Limb (tissue), 2 donors: ENCODE data around the gene ARAP1.

Source experiments
- DNase-seq, 2 donors: peaks; one replicate each; pipeline ENCODE4 v3.0.0-alpha.2; 2016; ENCODE audit errors: extremely low spot score in 2 of 2

The ARAP1 gene

DNA sequence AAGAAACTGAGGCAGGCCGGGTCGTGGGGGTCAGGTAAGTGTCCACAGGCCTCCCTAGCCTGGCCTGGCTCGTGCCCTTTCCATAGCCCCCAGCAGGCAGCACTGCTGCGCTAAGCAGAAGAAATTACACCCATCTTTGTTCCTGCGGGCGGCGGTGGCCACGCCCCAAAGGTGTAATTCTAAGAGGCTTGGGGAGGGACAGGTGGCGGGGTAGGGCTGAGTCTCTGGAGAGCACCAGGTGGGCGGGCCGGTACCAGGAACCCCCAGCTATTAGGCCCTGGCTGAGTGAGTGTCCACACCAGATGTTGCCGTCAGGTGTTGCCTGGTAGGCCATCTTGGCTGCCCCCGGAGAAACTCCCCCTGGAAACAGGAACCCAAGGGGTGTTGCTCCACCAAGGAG lies 12.3 kb upstream of the ARAP1 start:
- no peak for DNase-seq

- no peak for DNase-seq
These were observed 11.6 kb upstream of the ARAP1 start for GRCh38 chr11:72763823-72764222.

DNA sequence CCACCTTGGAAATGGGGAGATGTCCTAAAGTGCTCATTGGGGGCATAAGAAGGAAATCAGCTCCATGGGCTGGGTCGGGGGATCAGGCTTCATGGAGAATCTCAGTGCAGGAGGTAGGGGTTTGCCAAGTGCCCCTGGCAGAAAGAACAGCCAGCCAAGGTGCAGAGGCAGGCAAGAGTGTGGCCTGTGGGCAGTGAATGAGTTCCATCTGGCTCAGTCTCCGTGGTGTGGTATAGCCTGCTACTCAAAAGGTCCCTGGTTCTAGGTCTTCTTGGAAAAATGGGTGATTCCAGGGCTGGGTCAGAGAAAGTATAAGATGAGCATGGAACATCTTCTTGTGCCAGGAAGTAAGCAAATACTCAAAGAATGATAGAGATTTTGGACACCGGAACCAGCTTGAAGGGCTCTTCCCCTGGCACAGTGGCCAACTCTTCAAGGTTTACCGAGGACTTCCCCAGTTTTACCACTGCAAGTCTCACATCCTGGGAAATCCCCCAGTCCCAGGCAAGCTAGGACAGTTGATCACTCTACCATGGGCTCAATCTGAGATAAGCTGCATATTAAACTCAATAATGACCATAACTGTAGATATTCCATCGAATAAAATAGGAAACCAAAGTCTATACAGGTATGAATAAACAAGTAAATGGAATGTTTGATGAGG lies 10.6 kb upstream of the ARAP1 start:
- DNase-seq: no peak

DNA sequence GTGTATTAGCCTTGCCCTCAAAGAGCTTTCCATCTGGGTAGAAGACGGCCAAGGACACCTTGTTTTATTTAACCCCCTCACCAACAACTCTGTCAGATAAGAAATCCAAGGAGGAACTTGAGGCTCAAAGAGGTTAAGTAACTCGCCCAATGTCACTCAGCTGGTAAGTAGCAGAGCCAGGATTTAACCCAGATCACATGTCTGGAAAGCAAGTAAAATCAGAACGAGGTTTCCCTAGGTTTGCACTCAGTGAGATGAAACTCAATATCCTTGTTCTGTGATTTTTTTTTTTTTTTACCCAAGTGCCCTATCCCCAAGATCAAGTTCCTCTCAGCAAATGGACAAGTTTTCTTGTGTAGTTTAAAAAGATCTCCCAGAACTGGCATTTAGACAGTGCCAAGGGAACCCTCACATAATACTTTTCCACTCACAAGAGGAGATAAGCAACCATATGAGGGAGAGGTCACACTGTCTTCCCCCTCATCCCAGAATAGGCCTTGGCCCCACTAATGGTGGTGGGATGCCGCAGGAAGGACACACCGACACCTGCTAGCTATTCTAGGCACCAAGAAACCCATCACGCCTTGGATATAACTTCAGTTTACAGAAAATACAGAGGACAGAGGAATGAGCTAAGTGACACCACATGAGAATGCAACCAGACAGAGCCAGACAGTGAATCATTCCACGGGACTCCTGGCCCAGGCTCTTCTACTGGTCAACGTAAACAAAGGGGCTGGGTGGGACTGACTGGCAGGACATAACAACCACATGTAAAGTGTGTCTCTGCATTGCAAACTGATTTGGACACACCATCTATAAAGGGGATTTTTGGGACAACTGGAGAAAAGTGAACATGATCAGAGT lies 8.6 kb upstream of the ARAP1 start:
- no peak for DNase-seq

DNA sequence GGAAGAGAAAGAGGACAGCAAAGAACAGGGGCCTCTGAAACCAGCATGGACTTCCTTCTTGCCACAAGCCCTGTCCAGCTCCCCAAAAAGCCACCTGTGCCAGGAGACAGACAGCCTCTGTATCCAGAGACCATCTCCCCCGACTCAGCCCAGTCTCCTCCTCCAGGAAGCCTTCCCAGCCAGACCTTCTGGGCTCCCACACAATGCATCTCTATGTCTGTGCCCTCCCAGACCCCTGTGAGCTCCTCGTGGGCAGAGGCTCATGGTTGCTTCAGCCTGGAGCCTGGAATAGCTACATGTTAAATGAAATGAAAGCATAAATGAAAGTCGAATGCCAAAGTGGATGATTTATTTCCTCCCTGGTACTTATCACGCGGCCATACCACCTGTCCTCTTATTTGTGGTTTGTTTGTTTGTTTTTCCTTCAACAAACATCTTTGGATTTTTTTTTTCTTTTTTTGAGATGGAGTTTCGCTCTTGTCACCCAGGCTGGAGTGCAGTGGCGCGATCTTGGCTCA lies 7.3 kb upstream of the ARAP1 start:
- no peak for DNase-seq

DNA sequence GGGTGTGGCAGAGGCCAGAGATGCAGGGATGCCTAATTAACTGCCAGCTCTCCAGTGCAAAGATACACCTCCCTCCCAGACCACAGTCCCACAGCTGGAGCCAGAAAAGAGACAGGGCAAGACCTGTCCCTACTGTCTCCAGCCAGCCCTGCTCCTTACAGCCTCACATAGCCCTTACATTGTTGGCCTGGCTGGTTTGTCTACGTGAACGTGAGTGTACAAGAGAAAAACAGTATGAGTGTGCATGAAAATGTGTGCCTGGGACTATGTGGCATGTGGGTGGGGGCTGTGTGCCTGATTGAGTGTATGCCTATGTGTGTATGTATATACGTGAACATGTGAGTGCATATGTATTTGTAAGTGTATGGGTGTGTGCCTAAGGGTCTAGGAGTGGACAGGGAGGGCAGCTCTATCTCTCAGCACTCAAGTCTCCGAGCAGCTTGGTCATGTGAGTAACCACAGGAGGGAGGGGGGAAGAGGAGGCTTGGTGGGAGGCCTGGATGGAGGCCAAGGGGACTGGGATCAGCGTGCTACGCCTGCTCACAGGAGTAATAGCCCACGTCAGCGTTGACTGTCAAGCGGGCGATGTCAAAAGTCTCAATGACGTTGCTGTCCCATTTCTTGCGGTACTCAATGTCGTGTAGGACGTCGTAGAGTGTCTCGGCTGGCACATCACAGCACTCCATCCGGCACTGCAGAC lies 6.6 kb upstream of the ARAP1 start:
- peak; percentile 18 to 79 for DNase-seq

GRCh38 chr11:72758304-72758689 lies 6.1 kb upstream of the ARAP1 start:
- no peak for DNase-seq

DNA sequence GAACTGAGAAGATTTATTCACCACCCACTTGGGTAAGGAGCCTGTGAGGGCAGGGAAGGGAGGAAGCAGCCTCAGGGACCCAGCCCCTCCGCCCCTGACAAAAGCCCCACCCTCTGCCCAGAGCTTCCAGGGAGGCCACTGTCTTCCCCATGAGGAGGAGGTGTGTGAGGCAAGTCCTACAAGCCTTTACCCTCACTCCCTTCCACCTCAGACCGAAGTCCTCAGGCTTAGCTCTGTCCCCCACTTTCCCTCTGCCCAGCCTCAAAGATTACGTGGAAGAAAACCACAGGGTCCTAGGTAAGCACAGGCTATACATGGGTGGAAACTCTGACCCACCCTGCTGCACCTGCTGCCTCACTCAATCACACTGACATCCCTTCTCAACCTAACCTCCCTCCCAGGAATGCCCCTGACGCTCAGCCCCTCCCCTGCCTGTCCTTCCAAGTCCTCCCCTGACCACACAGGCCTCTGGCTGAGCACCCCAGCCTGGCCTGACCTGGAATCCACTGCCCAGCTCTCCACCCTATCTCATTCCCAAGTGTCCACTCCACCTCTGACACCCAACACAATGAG lies 3.6 kb upstream of the ARAP1 start:
- DNase-seq: no peak

GRCh38 chr11:72754544-72755155 lies 2.4 kb upstream of the ARAP1 start:
- DNase-seq: no peak

GRCh38 chr11:72754149-72754543 lies 1.9 kb upstream of the ARAP1 start:
- DNase-seq: no peak

DNA sequence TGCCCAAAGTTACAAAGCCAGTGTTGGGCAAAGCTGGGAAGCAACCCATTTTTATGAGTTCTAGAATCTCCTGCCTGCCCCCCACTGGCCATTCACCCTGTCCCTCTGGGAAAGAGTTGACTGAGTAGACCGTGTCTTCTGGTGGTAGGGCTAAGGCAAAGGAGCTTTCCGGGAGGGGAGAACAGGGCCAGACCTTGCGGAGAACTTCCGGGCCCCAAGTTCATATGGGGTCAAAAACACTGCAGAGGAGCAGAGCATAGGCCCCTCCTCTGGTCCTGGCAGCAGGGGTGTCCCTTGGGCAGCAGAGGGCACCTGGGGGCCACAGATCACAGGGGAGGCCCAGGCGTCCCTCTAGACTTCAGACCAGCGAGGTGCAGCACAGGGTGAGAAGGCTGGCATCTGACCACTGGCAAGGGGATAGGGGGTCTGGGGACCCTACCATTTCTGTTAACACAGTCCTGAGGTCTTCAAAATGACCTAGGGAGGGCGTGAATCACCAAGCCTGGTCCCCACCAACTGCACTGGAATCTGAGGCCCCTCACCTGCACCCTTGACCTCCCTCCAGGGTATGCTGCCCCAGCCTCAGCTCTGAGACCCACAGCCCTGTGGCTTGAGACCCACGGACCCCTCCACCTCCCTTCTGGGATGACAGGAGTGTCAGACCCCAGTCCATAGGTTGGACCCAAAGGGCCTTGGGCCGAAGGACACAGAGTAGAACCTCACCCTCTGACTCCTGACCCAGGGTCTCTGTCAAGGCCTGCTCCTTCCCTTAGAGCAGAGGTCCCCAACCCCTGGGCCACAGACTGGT lies 1.3 kb upstream of the ARAP1 start:
- no peak for DNase-seq

DNA sequence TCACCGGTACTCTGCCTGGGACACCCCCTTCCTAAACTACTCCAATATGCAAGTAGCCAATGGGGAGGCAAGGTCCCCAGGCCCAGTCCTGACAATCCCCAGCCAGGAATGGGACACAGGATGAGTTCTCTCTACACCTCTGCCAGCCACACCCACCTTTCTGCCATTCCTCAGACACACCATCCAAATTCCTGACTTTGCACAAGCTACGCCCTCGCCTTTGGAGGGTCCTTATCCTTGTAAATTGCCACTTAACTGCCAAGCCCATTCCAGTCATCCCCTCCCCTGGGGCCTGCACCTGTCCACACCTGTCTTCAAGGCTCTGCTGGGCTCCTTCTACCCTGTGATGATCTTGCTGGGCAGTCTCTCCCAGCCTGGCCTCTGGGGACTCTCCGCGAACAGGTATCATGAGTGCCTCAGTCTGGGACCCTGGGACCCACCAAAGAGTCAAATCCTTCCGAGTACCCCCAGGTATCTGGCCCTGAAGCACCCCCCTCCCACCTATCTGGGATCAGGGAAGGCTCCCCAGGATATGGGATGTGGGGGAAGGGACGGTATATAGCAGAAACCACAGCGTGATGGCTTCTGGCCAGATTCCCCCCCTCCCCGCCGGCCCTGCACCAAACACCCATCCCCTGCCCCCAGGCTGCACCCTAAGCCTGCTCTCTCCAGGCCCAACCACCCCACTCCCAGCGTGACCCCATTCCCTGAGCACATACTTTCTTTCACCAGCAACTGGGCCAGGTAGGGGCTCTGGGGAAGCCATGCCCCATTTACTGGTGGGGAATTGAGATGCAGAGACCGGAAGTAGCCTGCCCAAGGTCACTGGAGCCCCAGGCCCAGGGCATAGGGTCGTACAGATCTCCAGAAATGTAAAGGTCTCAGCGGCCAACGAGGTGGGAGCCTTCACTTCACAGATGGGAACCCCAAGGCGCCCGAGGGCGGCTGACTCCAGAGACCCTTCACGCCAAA lies 806 bp downstream of the ARAP1 start:
- DNase-seq: no peak

DNA sequence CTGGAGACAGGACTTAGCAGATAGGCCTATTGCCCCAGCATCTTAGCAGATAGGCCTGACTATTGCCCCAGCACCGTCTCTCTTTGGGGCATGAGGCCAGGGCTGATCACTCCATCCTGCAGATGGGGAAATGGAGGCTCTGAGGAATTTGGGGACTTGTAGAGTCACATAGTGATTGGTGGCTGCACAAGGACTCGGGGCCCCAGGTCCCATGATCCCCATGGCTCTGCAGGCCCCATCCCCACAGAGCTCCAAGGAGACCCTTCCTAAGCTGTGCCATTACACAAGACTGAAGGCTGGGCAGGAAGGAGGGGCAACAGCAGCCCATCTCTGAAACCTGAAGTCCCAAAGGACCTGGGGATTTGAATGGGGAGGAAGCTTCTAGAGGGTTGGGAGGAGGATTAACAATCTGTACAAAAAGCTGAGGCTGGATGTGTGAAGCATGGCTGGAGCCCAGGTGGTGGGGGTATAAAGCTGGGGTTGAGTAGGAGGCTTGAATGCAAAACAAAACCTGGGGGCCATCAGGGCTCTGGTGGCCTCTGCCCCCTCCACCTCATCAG lies 1.6 kb downstream of the ARAP1 start:
- DNase-seq: no peak

DNA sequence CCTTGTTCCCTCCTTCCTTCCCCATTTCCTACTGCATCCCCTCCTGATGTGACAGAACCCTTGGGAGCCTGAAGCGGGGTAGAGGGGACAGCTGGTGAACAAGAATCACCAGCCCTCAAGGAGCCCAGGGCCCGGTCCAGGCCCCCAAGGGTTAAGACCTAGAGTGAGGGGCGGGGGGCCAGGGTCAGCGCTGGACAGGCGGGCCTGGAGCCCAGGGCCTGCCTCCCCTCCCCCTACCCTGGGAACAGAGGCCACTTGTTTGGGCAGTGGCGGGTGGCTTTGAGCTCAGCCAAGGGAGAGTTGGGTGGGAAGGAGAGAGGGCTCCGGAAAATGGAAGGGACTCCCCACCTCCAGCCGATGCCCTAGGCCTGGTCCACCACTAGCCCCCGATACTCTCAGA lies 2.1 kb downstream of the ARAP1 start:
- no peak for DNase-seq

DNA sequence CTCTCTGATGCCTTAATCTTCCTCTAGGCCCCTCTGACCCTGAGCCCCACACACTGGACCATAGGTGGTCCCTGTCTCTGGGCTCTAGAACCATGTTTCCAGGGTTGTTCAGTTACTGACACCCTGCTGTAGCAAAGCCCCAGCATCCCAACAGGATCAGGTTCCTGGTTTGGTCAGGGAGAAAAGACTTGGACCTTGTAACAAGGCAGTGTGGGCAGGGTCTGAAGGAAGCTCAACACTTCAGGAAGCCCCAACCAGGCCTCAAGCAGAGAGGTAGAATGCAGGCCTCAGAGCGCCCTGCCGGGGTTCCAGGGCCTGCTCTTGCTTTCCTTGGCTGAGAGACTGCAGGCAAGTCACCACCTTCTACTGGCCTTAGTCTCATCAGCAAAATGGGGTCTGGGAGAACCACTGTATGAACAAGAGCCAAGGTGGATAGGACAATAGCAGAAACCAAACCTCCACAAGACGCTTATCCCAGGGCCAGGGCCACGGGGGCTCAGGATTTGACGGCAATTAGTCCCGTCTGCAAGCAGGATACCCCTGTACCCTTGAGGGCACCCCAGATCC lies 4.8 kb downstream of the ARAP1 start:
- DNase-seq: no peak

- no peak for DNase-seq
These were observed 5.4 kb downstream of the ARAP1 start for GRCh38 chr11:72746821-72747220.

GRCh38 chr11:72745925-72746550 lies 6.2 kb downstream of the ARAP1 start:
- no peak for DNase-seq

GRCh38 chr11:72745511-72745910 lies 6.7 kb downstream of the ARAP1 start:
- no peak for DNase-seq
